ENCODE results near the gene CFAP46. TPM values are rescaled to one million over a fixed set of nuclear protein-coding genes. Genes with fewer than 3 reads are reported as not detected.

CFAP46 gene
- total and polyA plus RNA-seq, 2 of the 8 experiments (the other 6 are each of a cell fraction or from before 2014, with no cell fraction given) = 2.6 to 4.8 TPM

GRCh38 chr10:132774902-132775863, 167.2 kb downstream of the CFAP46 start:
- no peaks in the 10 kb centered on the region for H3K36me3 ChIP-seq (ENCODE audit: control insufficient read depth in 2 of 4, insufficient read depth in 4 of 4, low read length in 3 of 4)
- no peak overlapping the region for H3K23ac ChIP-seq (ENCODE audit: insufficient read length)
- H4K8ac ChIP-seq (ENCODE audit: extremely low read depth, insufficient read depth, low read length) = no peak overlapping the region; the same call in 1 of the 2 replicates
- H3K4me2 ChIP-seq (ENCODE audit: insufficient read depth in 1 of 2, low read depth in 2 of 2, low read length in 2 of 2) = peak overlapping the region in 1 of 2 experiments; percentile 33; a peak in 2 of 4 replicates
- H2BK5ac ChIP-seq (ENCODE audit: low read depth, low read length) = no peak overlapping the region
- no peak overlapping the region for H3K9ac ChIP-seq (replicated peaks in 1 of 4; ENCODE audit: extremely low read depth in 1 of 4, low read depth in 3 of 4, low read length in 3 of 4)
- no peak overlapping the region for H3K4me3 ChIP-seq (ENCODE audit: extremely low read depth in 1 of 4, insufficient read depth in 2 of 4, low read depth in 3 of 4, low read length in 4 of 4)
- no peaks in the 10 kb centered on the region for H3K23me2 ChIP-seq (ENCODE audit: low read depth, low read length)
- H4K20me1 ChIP-seq (replicated peaks in 1 of 2; ENCODE audit: control insufficient read depth in 1 of 2, insufficient read depth in 2 of 2, low read length in 2 of 2) = peaks cover 0 to 3% of the 10 kb centered on the region in 2 experiments
- H2BK20ac ChIP-seq (ENCODE audit: low read length) = no peak overlapping the region
- 0 out of 2 replicates have a peak overlapping the region, but pooled peaks have one; percentile 53 for H2AK5ac ChIP-seq (ENCODE audit: low read depth, low read length)
- no peak overlapping the region for H3K56ac ChIP-seq (replicated peaks; ENCODE audit: insufficient read length, low read depth, low read length)
- no peak overlapping the region for H2AFZ ChIP-seq (ENCODE audit: low read length)
- no peak overlapping the region for H3K27ac ChIP-seq (ENCODE audit: low read depth, low read length)
- ChIA-PET CTCF (ENCODE audit: partially characterized antibody) (interaction anchor here (0.7 to 1.7 kb wide), 4 partner anchors 18 to 316 kb away, joined by 3 to 8 read pairs (median 4); no protein-coding TSS in a partner anchor), POLR2A (ENCODE audit: partially characterized antibody) (interaction anchor here (1.1 kb wide), 1 partner anchor 33 kb away, joined by 3 read pairs; no protein-coding TSS in a partner anchor)
- H3K4me1 ChIP-seq (replicated peaks in 1 of 4; ENCODE audit: control insufficient read depth in 3 of 4, insufficient read depth in 4 of 4, low read length in 3 of 4) = peaks cover 0 to 11% (median 6%) of the 10 kb centered on the region in 4 experiments; a peak in 6 of 7 replicates
- WGBS, 2 experiments (ENCODE audit: extremely low coverage in 1 of 2, insufficient coverage in 1 of 2, insufficient read length in 1 of 2, insufficient replicate concordance in 2 of 2, low coverage in 1 of 2, low lambda C conversion rate in 2 of 2, missing lambda C conversion rate in 1 of 2) = 62% methylated on average over 15 of the region's 22 CpGs; no CpG with 5 or more reads in 1 of the 2 experiments
- TF ChIP-seq CTCF (IDR thresholded peaks at IDR 0.05; ENCODE audit: control extremely low read depth in 1 of 3, insufficient read depth in 1 of 3, low read depth in 1 of 3, low read length in 3 of 3) (no peak), JUN (IDR thresholded peaks at IDR 0.05; ENCODE audit: low read depth, low read length) (no peak), SP4 (IDR thresholded peaks at IDR 0.05; ENCODE audit: low read length) (no peak), ASH2L (IDR thresholded peaks at IDR 0.05; ENCODE audit: low read length) (no peak), SAP30 (IDR thresholded peaks at IDR 0.05; ENCODE audit: insufficient read depth, insufficient replicate concordance, low read length) (no peak), MAFK (IDR thresholded peaks at IDR 0.05; ENCODE audit: low read depth, low read length) (no peak), TEAD4 (IDR thresholded peaks at IDR 0.05; ENCODE audit: low read depth, low read length) (no peak), TCF12 (IDR thresholded peaks at IDR 0.05; ENCODE audit: low read depth, low read length) (no peak)
- H2BK12ac ChIP-seq (ENCODE audit: low read depth, low read length) = 0 out of 2 replicates have a peak overlapping the region, but pooled peaks have one; percentile 50
- H3K79me2 ChIP-seq (ENCODE audit: control insufficient read depth in 1 of 2, insufficient read depth in 2 of 2, low read length in 2 of 2) = no peaks in the 10 kb centered on the region
- no peak overlapping the region for H3K18ac ChIP-seq (ENCODE audit: extremely low read depth, low read length)
- H3K27me3 ChIP-seq (replicated peaks in 1 of 4; ENCODE audit: control insufficient read depth in 3 of 4, extremely low read depth in 1 of 4, insufficient read depth in 3 of 4, low read length in 3 of 4) = no peaks in the 10 kb centered on the region
- H4K91ac ChIP-seq (replicated peaks; ENCODE audit: insufficient read length, low read length) = peak overlapping the region; percentile 27
- no peaks in the 10 kb centered on the region; the same call in 1 of the 2 replicates for H3K79me1 ChIP-seq (ENCODE audit: low read depth, low read length)
- no peak overlapping the region for H4K5ac ChIP-seq (ENCODE audit: insufficient read length, low read depth, low read length)
- no peak overlapping the region for H3K14ac ChIP-seq (ENCODE audit: insufficient read length)
- H2BK120ac ChIP-seq (replicated peaks; ENCODE audit: low read depth, low read length) = no peak overlapping the region
- DNase-seq (ENCODE audit: low read depth in 1 of 2, low spot score in 2 of 2) = no peak
- peaks cover 0 to 3% of the 10 kb centered on the region in 2 experiments; a peak in 1 of 4 replicates for H3K9me3 ChIP-seq (ENCODE audit: insufficient read depth in 2 of 2, low read depth in 1 of 2, low read length in 1 of 2)
- H2BK15ac ChIP-seq (ENCODE audit: low read length) = no peak overlapping the region
- FAIRE-seq = no peak
- peak overlapping the region; percentile 78 for H3K4ac ChIP-seq (replicated peaks; ENCODE audit: insufficient read length, low read depth, low read length)
